Peyer's patch (tissue), 4 donors: Measurements from ENCODE around the gene IL17REL.

Source experiments
- POLR2A ChIP-seq, 2 donors: fragments of 450-650 bp; IDR thresholded peaks; one replicate each; pipeline ENCODE4 v1.5.1; 2017; ENCODE audit warnings: antibody characterized with exemption in 2 of 2, mild to moderate bottlenecking in 2 of 2, moderate library complexity in 2 of 2
- TF ChIP-seq, protein P1 (sequence below), 6 experiments: fragments of 450-650 bp in 4 of 6; fragments of 200-600 bp in 2 of 6; sonication (generic) in 1 of 6; IDR thresholded peaks; one replicate each; pipeline ENCODE4 v1.5.1; 2017 to 2019; ENCODE audit warnings: antibody characterized with exemption in 6 of 6, mild to moderate bottlenecking in 3 of 6, moderate library complexity in 1 of 6

- TF ChIP-seq, protein P1, sequence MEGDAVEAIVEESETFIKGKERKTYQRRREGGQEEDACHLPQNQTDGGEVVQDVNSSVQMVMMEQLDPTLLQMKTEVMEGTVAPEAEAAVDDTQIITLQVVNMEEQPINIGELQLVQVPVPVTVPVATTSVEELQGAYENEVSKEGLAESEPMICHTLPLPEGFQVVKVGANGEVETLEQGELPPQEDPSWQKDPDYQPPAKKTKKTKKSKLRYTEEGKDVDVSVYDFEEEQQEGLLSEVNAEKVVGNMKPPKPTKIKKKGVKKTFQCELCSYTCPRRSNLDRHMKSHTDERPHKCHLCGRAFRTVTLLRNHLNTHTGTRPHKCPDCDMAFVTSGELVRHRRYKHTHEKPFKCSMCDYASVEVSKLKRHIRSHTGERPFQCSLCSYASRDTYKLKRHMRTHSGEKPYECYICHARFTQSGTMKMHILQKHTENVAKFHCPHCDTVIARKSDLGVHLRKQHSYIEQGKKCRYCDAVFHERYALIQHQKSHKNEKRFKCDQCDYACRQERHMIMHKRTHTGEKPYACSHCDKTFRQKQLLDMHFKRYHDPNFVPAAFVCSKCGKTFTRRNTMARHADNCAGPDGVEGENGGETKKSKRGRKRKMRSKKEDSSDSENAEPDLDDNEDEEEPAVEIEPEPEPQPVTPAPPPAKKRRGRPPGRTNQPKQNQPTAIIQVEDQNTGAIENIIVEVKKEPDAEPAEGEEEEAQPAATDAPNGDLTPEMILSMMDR (IDR thresholded peaks at IDR 0.05) = no peak
- TF ChIP-seq POLR2A (IDR thresholded peaks at IDR 0.05) = no peak
Measured at GRCh38 chr22:50053861-50054260, 41.3 kb upstream of the IL17REL start.
